CD4-positive, alpha-beta T cell (primary cell): Measurements from ENCODE around the gene NLRX1. TPM values are rescaled to one million over a fixed set of nuclear protein-coding genes. Genes with fewer than 3 reads are reported as not detected.
A peak's percentile ranks its signal among the peaks of the same experiment; 100 is the strongest.

Source experiments
- ATAC-seq: fragments of 200-7000 bp; cut with Tn5 transposase; one replicate; pipeline ENCODE4 v1.10.0; 2022; ENCODE audit warnings: mild to moderate bottlenecking; ENCODE audit not compliant: poor library complexity
- CTCF ChIA-PET: fragments of 350-600 bp; sonication (Branson Sonifier 250); formaldehyde crosslinking; loops from one replicate; lab custom pipeline; 2021; ENCODE audit warnings: antibody characterized with exemption, inconsistent platforms; lab: Charles Lee
- POLR2A ChIA-PET: fragments of 350-600 bp; sonication (Branson Sonifier 250); formaldehyde crosslinking; loops from one replicate; lab custom pipeline; 2021; ENCODE audit warnings: antibody characterized with exemption, inconsistent platforms; lab: Charles Lee
- DNase-seq, 14 experiments: peaks; one replicate each; pipeline ENCODE4 v3.0.0-alpha.2; 2013 to 2020; ENCODE audit warnings: mixed read lengths in 2 of 14
- H3K27ac ChIP-seq, 2 donors: one replicate each; pipeline versions ENCODE4 v1.5.1 to v1.7.0; 2013; ENCODE audit warnings: low read length in 2 of 2, low read depth in 1 of 2, mild to moderate bottlenecking in 1 of 2
- H3K27me3 ChIP-seq, 2 experiments: 1 replicate in 1 of 2; 2 replicates in 1 of 2; pipeline versions ENCODE4 v1.6.1 to v1.7.0; 2013; ENCODE audit warnings: low read length in 2 of 2, control low read depth in 1 of 2, mild to moderate bottlenecking in 1 of 2, moderate library complexity in 1 of 2; ENCODE audit not compliant: insufficient read depth in 2 of 2, control insufficient read depth in 1 of 2
- H3K36me3 ChIP-seq: one replicate; pipeline ENCODE4 v1.6.1; 2013; ENCODE audit warnings: low read length, control low read depth; ENCODE audit not compliant: insufficient read depth
- H3K4me1 ChIP-seq: one replicate; pipeline ENCODE4 v1.6.1; 2013; ENCODE audit warnings: low read length, control low read depth; ENCODE audit not compliant: insufficient read depth
- H3K4me3 ChIP-seq: one replicate; pipeline ENCODE4 v1.5.1; 2013; ENCODE audit warnings: mild to moderate bottlenecking, low read length, moderate library complexity
- H3K9me3 ChIP-seq, 2 experiments: 1 replicate in 1 of 2; 2 replicates in 1 of 2; pipeline versions ENCODE4 v1.6.1 to v1.7.0; 2013; ENCODE audit warnings: low read length in 2 of 2, mild to moderate bottlenecking in 2 of 2, control low read depth in 1 of 2, moderate library complexity in 1 of 2; ENCODE audit not compliant: control insufficient read depth in 1 of 2, insufficient read depth in 1 of 2
- H3K27ac Mint-ChIP-seq: one replicate; pipeline ENCODE4 v1.8.0; 2020; ENCODE audit warnings: mixed read lengths
- H3K27me3 Mint-ChIP-seq: one replicate; pipeline ENCODE4 v1.8.0; 2021; ENCODE audit warnings: mixed read lengths
- H3K36me3 Mint-ChIP-seq: one replicate; pipeline ENCODE4 v1.8.0; 2021; ENCODE audit warnings: low read depth, mixed read lengths
- H3K4me1 Mint-ChIP-seq: one replicate; pipeline ENCODE4 v1.8.0; 2021; ENCODE audit warnings: low read depth, mixed read lengths
- H3K4me3 Mint-ChIP-seq: one replicate; pipeline ENCODE4 v1.8.0; 2020; ENCODE audit warnings: mild to moderate bottlenecking, mixed read lengths
- H3K9me3 Mint-ChIP-seq: one replicate; pipeline ENCODE4 v1.8.0; 2020; ENCODE audit warnings: mixed read lengths
- intact Hi-C, 2 experiments: fragments of 100-400 bp; cut with DNase I in 1 of 2; cut with micrococcal nuclease in 1 of 2; formaldehyde crosslinking; loops; one replicate each; pipeline versions ENCODE4 v1.15.1 to v1.9.0; 2023 to 2025; cut with DNase I, micrococcal nuclease
- total RNA-seq, 174 experiments: library from RNA in 2 of 174; stranded (reverse) in 2 of 174; gene quantifications; one replicate each; pipeline ENCODE4 v1.2.3 and lab custom pipeline; 2021 to 2026
- TF ChIP-seq, protein P1 (sequence below): fragments of 200-600 bp; IDR thresholded peaks from one replicate; pipeline ENCODE4 v1.8.0; 2022; ENCODE audit warnings: antibody characterized with exemption, mild to moderate bottlenecking

Gene NLRX1
- total RNA-seq, 2 experiments from 2014 or later, result 4.2 to 5.4 TPM

- no peaks in the 10 kb centered on the region for H3K9me3 ChIP-seq
- intact Hi-C loops, result no loop called here
- H3K27me3 ChIP-seq, result peaks cover 0 to 6% of the 10 kb centered on the region in 2 experiments
- peak in 2 of 14 experiments; percentile 15 to 20 for DNase-seq
- ChIA-PET POLR2A (no interaction called here), CTCF (no interaction called here)
- H3K27ac ChIP-seq, result no peak overlapping the region
- no peaks in the 10 kb centered on the region for H3K36me3 ChIP-seq
- no peaks in the 10 kb centered on the region for H3K36me3 Mint-ChIP-seq
- peaks cover 17% of the 10 kb centered on the region for H3K27me3 Mint-ChIP-seq
- TF ChIP-seq, protein P1, sequence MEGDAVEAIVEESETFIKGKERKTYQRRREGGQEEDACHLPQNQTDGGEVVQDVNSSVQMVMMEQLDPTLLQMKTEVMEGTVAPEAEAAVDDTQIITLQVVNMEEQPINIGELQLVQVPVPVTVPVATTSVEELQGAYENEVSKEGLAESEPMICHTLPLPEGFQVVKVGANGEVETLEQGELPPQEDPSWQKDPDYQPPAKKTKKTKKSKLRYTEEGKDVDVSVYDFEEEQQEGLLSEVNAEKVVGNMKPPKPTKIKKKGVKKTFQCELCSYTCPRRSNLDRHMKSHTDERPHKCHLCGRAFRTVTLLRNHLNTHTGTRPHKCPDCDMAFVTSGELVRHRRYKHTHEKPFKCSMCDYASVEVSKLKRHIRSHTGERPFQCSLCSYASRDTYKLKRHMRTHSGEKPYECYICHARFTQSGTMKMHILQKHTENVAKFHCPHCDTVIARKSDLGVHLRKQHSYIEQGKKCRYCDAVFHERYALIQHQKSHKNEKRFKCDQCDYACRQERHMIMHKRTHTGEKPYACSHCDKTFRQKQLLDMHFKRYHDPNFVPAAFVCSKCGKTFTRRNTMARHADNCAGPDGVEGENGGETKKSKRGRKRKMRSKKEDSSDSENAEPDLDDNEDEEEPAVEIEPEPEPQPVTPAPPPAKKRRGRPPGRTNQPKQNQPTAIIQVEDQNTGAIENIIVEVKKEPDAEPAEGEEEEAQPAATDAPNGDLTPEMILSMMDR, result no peak
- no peak overlapping the region for H3K4me3 Mint-ChIP-seq
- H3K4me1 Mint-ChIP-seq, result peaks cover 4% of the 10 kb centered on the region
- no peak overlapping the region for H3K27ac Mint-ChIP-seq
- H3K4me3 ChIP-seq, result no peak overlapping the region
- H3K4me1 ChIP-seq, result no peaks in the 10 kb centered on the region
- H3K9me3 Mint-ChIP-seq, result no peaks in the 10 kb centered on the region
- no peak for ATAC-seq
Observed at GRCh38 chr11:119155733-119156492, 12.6 kb upstream of the NLRX1 start.

GRCh38 chr11:119156496-119156895, 12.0 kb upstream of the NLRX1 start:
- H3K36me3 ChIP-seq, result no peaks in the 10 kb centered on the region
- peaks cover 12% of the 10 kb centered on the region for H3K27me3 Mint-ChIP-seq
- DNase-seq (no peak), ATAC-seq (no peak)
- peaks cover 0 to 6% of the 10 kb centered on the region in 2 experiments for H3K27me3 ChIP-seq
- TF ChIP-seq, protein P1, result no peak
- H3K27ac ChIP-seq, result no peak overlapping the region
- ChIA-PET POLR2A (no interaction called here), CTCF (no interaction called here)
- H3K27ac Mint-ChIP-seq, result no peak overlapping the region
- H3K9me3 Mint-ChIP-seq, result no peaks in the 10 kb centered on the region
- H3K9me3 ChIP-seq, result no peaks in the 10 kb centered on the region
- no peaks in the 10 kb centered on the region for H3K4me1 ChIP-seq
- no peaks in the 10 kb centered on the region for H3K36me3 Mint-ChIP-seq
- peaks cover 4% of the 10 kb centered on the region for H3K4me1 Mint-ChIP-seq
- no peak overlapping the region for H3K4me3 ChIP-seq
- intact Hi-C loops, result no loop called here
- no peak overlapping the region for H3K4me3 Mint-ChIP-seq

DNA sequence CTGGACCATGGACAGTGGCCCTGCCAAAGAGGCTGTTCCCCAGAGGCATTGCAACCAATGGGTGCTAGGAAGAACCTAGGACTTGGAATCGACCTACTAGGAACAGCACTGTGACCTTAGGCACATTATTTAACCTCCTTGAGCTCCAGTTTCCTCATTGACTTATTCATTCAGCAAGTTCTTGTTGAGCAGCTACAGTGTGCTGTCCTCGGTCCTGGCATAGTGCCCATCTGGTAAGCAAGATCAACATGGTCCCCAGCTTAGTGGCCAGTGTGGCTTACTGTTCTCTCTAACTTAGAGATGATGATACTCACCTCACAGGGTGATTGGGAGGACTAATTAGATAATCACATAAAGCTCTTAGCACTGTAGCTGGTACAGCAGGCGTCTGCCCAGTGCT, 11.5 kb upstream of the NLRX1 start:
- H3K4me1 ChIP-seq, result no peaks in the 10 kb centered on the region
- no peak for DNase-seq
- ATAC-seq, result no peak
- Mint-ChIP-seq H3K4me3 (no peak overlapping the region), H3K4me1 (no peaks in the 10 kb centered on the region), H3K36me3 (no peaks in the 10 kb centered on the region), H3K27me3 (peaks cover 10% of the 10 kb centered on the region), H3K9me3 (no peaks in the 10 kb centered on the region), H3K27ac (no peak overlapping the region)
- ChIA-PET POLR2A (no interaction called here), CTCF (no interaction called here)
- H3K4me3 ChIP-seq, result no peak overlapping the region
- no peaks in the 10 kb centered on the region for H3K36me3 ChIP-seq
- H3K27ac ChIP-seq, result no peak overlapping the region
- TF ChIP-seq, protein P1, result no peak
- no peaks in the 10 kb centered on the region for H3K9me3 ChIP-seq
- intact Hi-C loops, result no loop called here
- H3K27me3 ChIP-seq, result peaks cover 0 to 6% of the 10 kb centered on the region in 2 experiments
